ENCODE measurements around the gene SLC6A18.

Gene SLC6A18

GRCh38 chr5:1196562-1196961, 28.6 kb upstream of the SLC6A18 start:
- DNase-seq (ENCODE audit: low read depth, low spot score): no peak
- POLR2A ChIA-PET: interaction anchor here (0.7 kb wide), 1 partner anchor 10 kb away, joined by 3 read pairs; no protein-coding TSS in a partner anchor
- H3K4me3 ChIP-seq (ENCODE audit: low read depth, low read length): no peak overlapping the region
- CTCF ChIA-PET: no interaction called here
- TF ChIP-seq CTCF (IDR thresholded peaks at IDR 0.05; ENCODE audit: insufficient read depth, low read length, missing control alignments): no peak

- POLR2A ChIA-PET: no interaction called here
- TF ChIP-seq CTCF (IDR thresholded peaks at IDR 0.05; ENCODE audit: insufficient read depth, low read length, missing control alignments): no peak
- DNase-seq (ENCODE audit: low read depth, low spot score): no peak
- CTCF ChIA-PET: no interaction called here
- H3K4me3 ChIP-seq (ENCODE audit: low read depth, low read length): no peak overlapping the region
These were observed 27.1 kb upstream of the SLC6A18 start for GRCh38 chr5:1197876-1198666.

- POLR2A ChIA-PET: no interaction called here
- no peak for TF ChIP-seq CTCF (IDR thresholded peaks at IDR 0.05; ENCODE audit: insufficient read depth, low read length, missing control alignments)
- CTCF ChIA-PET: no interaction called here
- H3K4me3 ChIP-seq (ENCODE audit: low read depth, low read length): no peak overlapping the region
- no peak for DNase-seq (ENCODE audit: low read depth, low spot score)
These were observed 25.9 kb upstream of the SLC6A18 start for GRCh38 chr5:1199340-1199648.

- ChIA-PET POLR2A (no interaction called here), CTCF (no interaction called here)
- H3K4me3 ChIP-seq (ENCODE audit: low read depth, low read length): no peak overlapping the region
- TF ChIP-seq CTCF (IDR thresholded peaks at IDR 0.05; ENCODE audit: insufficient read depth, low read length, missing control alignments): no peak
- DNase-seq (ENCODE audit: low read depth, low spot score): no peak
These were observed 25.3 kb upstream of the SLC6A18 start for GRCh38 chr5:1199649-1200494.

GRCh38 chr5:1200495-1201326, 24.5 kb upstream of the SLC6A18 start:
- CTCF ChIA-PET: no interaction called here
- H3K4me3 ChIP-seq (ENCODE audit: low read depth, low read length): no peak overlapping the region
- no peak for TF ChIP-seq CTCF (IDR thresholded peaks at IDR 0.05; ENCODE audit: insufficient read depth, low read length, missing control alignments)
- no peak for DNase-seq (ENCODE audit: low read depth, low spot score)
- POLR2A ChIA-PET: no interaction called here

Measured in AG04449 (cell line).